ENCODE results near the gene MLN.

DNA sequence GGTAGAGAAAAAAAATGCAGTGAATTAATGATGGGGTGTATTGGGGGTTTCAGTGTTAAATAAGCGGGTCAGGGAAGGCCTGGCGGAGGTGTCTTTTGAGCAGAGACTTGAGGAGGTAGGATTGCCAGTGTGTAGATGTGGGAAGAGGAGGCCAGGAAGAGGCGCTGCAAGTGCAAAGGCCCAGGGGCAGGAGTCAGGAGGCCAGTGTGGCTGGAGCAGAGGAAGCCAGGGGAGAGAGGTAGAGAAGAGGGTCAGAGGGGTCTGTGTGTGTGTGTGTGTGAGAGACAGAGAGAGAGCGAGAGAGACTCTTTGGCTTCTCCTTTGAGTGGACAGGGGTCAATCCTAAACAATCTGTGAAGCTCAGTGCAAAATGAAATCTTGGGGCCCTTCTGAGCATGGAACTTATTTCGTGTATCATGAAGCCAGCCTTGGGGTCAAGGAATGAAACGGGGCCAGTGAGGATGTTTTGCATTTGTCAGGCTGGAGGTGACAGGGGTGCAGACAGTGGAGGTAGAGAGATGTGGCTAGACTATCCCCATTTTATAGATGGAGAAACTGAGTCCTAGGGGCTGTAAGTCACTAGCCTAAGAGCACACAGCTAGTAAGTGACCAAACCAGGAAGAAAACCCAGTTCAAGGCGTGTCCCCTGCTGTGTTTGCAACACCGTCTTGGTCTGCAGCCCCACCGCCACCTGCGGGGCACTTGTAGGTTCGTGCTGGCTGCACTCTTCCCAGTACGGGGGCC, 47.4 kb downstream of the MLN start:
- TF ChIP-seq CTCF (conservative IDR thresholded peaks at IDR 0.05; ENCODE audit: low read depth in 2 of 2) (no peak), POLR2AphosphoS5 (IDR thresholded peaks at IDR 0.05; ENCODE audit: low read depth) (no peak), JUNB (IDR thresholded peaks at IDR 0.05; ENCODE audit: unreplicated experiment) (no peak), REST (IDR thresholded peaks at IDR 0.05; ENCODE audit: unreplicated experiment) (no peak), EZH2 (IDR thresholded peaks at IDR 0.05; ENCODE audit: low read depth, unreplicated experiment) (no peak), EZH2phosphoT487 (IDR thresholded peaks at IDR 0.05; ENCODE audit: unreplicated experiment) (no peak), CREB1 (CRISPR knock-in tag; IDR thresholded peaks at IDR 0.05; ENCODE audit: low read depth) (no peak), ZNF331 (CRISPR knock-in tag; IDR thresholded peaks at IDR 0.05; ENCODE audit: low read depth) (no peak), STAT1 (IDR thresholded peaks at IDR 0.05; ENCODE audit: unreplicated experiment) (no peak), ZNF114 (CRISPR knock-in tag; IDR thresholded peaks at IDR 0.05) (no peak), NANOG (IDR thresholded peaks at IDR 0.05; ENCODE audit: borderline replicate concordance) (no peak)
- TF ChIP-seq, protein P1, sequence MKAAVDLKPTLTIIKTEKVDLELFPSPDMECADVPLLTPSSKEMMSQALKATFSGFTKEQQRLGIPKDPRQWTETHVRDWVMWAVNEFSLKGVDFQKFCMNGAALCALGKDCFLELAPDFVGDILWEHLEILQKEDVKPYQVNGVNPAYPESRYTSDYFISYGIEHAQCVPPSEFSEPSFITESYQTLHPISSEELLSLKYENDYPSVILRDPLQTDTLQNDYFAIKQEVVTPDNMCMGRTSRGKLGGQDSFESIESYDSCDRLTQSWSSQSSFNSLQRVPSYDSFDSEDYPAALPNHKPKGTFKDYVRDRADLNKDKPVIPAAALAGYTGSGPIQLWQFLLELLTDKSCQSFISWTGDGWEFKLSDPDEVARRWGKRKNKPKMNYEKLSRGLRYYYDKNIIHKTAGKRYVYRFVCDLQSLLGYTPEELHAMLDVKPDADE (IDR thresholded peaks at IDR 0.05): no peak
